ENCODE measurements around the gene NME4.

DNA sequence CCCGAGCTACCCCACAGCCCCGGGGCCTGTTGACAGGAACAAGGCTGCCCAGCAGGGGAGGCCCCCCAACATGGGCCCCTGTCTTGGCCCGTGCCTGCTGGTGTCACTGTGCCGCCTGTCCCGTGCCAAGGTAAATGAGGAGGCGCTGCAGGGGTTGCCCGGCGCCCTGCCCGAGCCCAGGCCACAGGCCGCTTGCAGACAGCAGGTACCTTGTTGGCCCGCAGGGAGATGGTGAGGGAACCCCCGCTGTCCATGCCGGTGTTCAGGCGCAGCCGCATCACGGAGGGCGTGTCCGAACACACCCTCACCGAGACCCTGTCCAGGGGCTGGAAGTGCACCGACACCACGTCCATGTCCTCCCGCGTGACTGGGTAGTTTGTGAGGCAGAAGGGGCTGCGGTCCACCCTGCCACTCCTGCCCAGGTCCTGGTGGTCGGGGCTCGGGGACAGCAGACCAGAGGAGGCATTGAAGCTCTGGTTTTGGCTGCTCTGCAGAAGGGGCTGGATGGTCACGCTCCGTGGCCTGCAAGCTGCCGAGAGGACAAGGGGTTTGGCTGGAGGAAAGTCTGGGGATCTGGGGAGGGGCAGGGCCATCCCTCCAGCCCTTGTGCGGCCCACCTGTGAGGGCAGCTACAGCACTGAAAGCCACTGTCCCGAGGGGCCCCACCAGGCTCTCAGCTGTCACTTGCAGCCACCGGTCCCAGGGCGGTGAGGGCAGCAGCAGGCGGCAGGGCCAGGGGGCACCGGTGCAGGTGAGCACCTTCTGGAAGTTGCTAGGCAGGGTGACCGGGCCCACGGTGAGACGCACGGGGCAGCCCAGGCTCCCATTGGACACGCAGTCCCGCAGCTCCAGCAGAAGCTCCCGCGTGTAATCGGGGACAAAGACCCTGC, 20.8 kb upstream of the NME4 start:
- TF ChIP-seq CTCF (IDR thresholded peaks at IDR 0.05) (no peak), POLR2A (IDR thresholded peaks at IDR 0.05) (no peak)

All from thyroid gland (tissue), 4 donors.